Esophagus muscularis mucosa (tissue), 4 donors: ENCODE data around the gene ADCY9. TPM values are rescaled to one million over a fixed set of nuclear protein-coding genes. Genes with fewer than 3 reads are reported as not detected.

ENCODE experiments used
- DNase-seq: peaks from one replicate; pipeline ENCODE4 v3.0.0-alpha.2; 2017; ENCODE audit errors: extremely low spot score
- H3K27ac ChIP-seq, 4 donors: fragments of 200-600 bp; sonication (generic); replicated peaks in 1 of 4; 1 replicate in 3 of 4; 2 replicates in 1 of 4; pipeline ENCODE4 v1.5.1; 2016 to 2019; ENCODE audit warnings: mild to moderate bottlenecking in 1 of 4
- H3K27me3 ChIP-seq, 4 donors: fragments of 200-600 bp; sonication (generic); one replicate each; pipeline versions ENCODE4 v1.5.1 to v1.6.0; 2016 to 2019
- H3K36me3 ChIP-seq, 4 donors: fragments of 200-600 bp; sonication (generic); one replicate each; pipeline ENCODE4 v1.5.1; 2016 to 2019
- H3K4me1 ChIP-seq, 4 donors: fragments of 200-600 bp; sonication (generic); one replicate each; pipeline ENCODE4 v1.5.1; 2016 to 2019
- H3K4me3 ChIP-seq, 4 donors: fragments of 200-600 bp; sonication (generic); 1 replicate in 2 of 4; 2 replicates in 2 of 4; pipeline ENCODE4 v1.5.1; 2016 to 2019; ENCODE audit warnings: mild to moderate bottlenecking in 4 of 4, moderate library complexity in 1 of 4
- H3K9me3 ChIP-seq, 4 donors: fragments of 200-600 bp; sonication (generic); 1 replicate in 3 of 4; 2 replicates in 1 of 4; pipeline ENCODE4 v1.5.1; 2016 to 2019
- EP300 ChIP-seq: sonication (generic); formaldehyde crosslinking; IDR thresholded peaks from one replicate; pipeline ENCODE4 v1.6.1; 2017; ENCODE audit warnings: antibody characterized with exemption
- POLR2A ChIP-seq: fragments of 450-650 bp; IDR thresholded peaks from one replicate; pipeline ENCODE4 v1.6.1; 2017; ENCODE audit warnings: antibody characterized with exemption, moderate library complexity, mild to moderate bottlenecking, low read depth
- POLR2AphosphoS5 ChIP-seq, 2 donors: sonication (generic); formaldehyde crosslinking; IDR thresholded peaks; one replicate each; pipeline ENCODE4 v1.6.1; 2017; ENCODE audit warnings: antibody characterized with exemption in 2 of 2
- WGBS: methylation state at CpG from one replicate; pipeline ENCODE4 v1.1.5; 2018; 5-methylcytosine and 5-hydroxymethylcytosine counted together
- intact Hi-C: fragments of 100-400 bp; cut with DNase I; formaldehyde crosslinking; loops from one replicate; pipeline ENCODE4 v1.15.1; 2023
- total RNA-seq, 4 donors: library from RNA; depleted of rRNA; stranded (reverse); fragments of >200 nt; gene quantifications; one replicate each; pipeline versions ENCODE4 v1.1.0 to v1.2.1, GENCODE V29; 2016
- TF ChIP-seq, protein P1 (sequence below), 3 experiments: fragments of 200-600 bp in 2 of 3; fragments of 450-650 bp in 1 of 3; sonication (generic) in 2 of 3; IDR thresholded peaks; one replicate each; pipeline ENCODE4 v1.5.1; 2017 to 2019; ENCODE audit warnings: antibody characterized with exemption in 3 of 3, mild to moderate bottlenecking in 2 of 3, moderate library complexity in 1 of 3

Gene ADCY9
- total RNA-seq, 4 donors from 2014 or later: 35.8 to 72.9 (median 55.7) TPM

DNA sequence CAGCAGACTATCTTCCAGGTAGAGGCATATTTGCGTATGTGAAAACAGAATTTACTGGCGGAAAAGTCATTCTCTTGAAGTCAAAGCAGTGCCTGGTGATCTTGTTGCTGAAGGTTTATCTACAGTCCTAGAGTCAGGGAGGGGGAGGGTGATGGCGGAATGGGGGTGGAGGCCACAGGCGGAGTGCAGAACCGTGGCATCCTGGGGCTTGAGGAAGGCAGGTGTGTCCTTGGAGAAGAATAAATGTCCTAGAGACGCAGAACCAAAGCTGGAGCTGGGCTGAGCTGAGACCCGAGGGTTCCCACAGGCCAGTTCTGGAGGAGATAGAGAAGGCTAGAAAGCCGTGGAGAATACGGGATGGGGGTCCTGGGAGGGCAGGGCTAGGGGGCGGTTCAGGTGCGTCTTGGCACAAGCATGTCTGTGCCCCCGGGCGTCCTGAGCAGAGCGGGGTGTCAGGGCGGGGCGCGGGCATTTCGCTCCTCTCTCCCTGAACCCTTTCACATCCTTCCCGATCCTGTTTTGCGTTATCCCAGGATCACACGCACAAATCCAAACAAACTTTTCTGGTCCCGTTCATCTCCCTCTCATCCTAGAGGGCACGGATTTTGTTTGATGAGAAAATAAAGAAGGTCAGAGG, 158.8 kb downstream of the ADCY9 start:
- H3K4me1 ChIP-seq: peaks cover 18 to 25% (median 21%) of the 10 kb centered on the region in 4 donors
- no peak for DNase-seq
- H3K27ac ChIP-seq: no peak overlapping the region
- peaks cover 0 to 3% (median 0%) of the 10 kb centered on the region in 4 donors for H3K27me3 ChIP-seq
- WGBS: 83% methylated on average over 23 of the region's 23 CpGs
- no peaks in the 10 kb centered on the region for H3K9me3 ChIP-seq
- no peak for TF ChIP-seq EP300
- TF ChIP-seq, protein P1, sequence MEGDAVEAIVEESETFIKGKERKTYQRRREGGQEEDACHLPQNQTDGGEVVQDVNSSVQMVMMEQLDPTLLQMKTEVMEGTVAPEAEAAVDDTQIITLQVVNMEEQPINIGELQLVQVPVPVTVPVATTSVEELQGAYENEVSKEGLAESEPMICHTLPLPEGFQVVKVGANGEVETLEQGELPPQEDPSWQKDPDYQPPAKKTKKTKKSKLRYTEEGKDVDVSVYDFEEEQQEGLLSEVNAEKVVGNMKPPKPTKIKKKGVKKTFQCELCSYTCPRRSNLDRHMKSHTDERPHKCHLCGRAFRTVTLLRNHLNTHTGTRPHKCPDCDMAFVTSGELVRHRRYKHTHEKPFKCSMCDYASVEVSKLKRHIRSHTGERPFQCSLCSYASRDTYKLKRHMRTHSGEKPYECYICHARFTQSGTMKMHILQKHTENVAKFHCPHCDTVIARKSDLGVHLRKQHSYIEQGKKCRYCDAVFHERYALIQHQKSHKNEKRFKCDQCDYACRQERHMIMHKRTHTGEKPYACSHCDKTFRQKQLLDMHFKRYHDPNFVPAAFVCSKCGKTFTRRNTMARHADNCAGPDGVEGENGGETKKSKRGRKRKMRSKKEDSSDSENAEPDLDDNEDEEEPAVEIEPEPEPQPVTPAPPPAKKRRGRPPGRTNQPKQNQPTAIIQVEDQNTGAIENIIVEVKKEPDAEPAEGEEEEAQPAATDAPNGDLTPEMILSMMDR (IDR thresholded peaks at IDR 0.05): no peak
- TF ChIP-seq POLR2AphosphoS5 (IDR thresholded peaks at IDR 0.05): no peak
- no peak for TF ChIP-seq POLR2A
- no peaks in the 10 kb centered on the region for H3K36me3 ChIP-seq
- no peak overlapping the region for H3K4me3 ChIP-seq
- intact Hi-C loops: no loop called here

DNA sequence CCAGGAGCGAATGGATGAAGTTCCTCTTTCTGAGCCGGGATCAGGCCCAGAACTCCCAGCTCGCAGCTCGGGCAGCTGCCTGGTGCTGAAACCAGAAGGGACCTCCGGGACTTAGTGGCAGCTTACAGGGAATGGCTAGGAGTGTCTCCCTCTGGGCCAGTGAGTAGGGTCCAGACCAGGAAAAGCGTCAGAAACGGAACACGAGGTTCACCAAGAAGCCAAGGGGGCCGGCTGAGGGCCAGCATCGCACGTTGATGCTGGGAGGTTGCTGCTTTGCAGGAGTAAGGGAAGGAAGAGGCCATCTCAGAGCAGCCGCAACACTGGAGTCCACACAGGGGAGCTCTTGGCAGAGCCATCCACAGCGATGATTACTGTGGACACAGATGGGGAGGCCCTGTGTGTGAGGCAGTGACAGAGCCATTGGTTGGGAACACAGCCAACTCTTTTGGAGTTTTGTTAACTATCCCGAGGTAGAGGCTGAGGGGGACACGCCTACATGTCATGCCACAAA, 161.8 kb downstream of the ADCY9 start:
- H3K9me3 ChIP-seq: no peaks in the 10 kb centered on the region
- DNase-seq: no peak
- peaks cover 0 to 3% (median 0%) of the 10 kb centered on the region in 4 donors for H3K27me3 ChIP-seq
- TF ChIP-seq, protein P1 (IDR thresholded peaks at IDR 0.05): no peak
- no peak for TF ChIP-seq POLR2AphosphoS5 (IDR thresholded peaks at IDR 0.05)
- TF ChIP-seq EP300: no peak
- no peak for TF ChIP-seq POLR2A
- 52% methylated on average over 12 of the region's 15 CpGs for WGBS
- H3K4me1 ChIP-seq: peaks cover 26 to 38% (median 34%) of the 10 kb centered on the region in 4 donors
- intact Hi-C loops: no loop called here
- H3K4me3 ChIP-seq: no peak overlapping the region
- H3K36me3 ChIP-seq: no peaks in the 10 kb centered on the region
- no peak overlapping the region for H3K27ac ChIP-seq

DNA sequence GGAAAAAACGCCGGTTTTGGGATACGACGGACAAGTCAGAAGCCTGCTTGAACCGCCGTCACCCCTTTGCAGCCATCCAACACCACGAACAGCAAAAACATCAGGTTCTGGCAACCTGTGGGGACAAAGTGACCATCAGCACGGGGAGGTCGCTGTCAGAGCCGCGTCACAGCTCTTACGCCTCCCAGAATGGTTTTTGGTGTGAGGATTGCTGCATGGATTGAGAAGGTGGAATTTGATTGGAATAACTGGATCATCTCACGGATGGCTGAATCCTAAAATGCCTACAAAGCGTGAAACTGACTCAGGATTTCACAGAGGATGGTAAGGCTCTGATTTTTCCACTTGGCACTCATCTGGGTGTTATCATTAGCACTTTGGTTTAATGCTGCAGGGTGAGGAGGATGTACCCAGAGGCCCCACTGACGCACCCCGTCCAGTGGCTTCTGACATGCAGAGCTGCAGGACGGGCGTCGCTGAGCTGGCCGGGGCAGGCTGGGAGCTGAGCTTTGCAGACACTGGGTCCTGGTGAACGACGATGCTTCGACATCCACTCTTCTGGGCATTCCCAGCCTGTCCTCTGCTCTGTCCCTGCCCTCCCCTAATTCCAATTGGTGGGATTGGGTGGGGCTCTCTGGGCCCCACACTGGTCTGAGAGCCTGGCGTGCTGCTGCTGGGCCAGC, 162.4 kb downstream of the ADCY9 start:
- Histone ChIP-seq H3K4me3 (no peak overlapping the region), H3K27ac (no peak overlapping the region)
- no peak for DNase-seq

DNA sequence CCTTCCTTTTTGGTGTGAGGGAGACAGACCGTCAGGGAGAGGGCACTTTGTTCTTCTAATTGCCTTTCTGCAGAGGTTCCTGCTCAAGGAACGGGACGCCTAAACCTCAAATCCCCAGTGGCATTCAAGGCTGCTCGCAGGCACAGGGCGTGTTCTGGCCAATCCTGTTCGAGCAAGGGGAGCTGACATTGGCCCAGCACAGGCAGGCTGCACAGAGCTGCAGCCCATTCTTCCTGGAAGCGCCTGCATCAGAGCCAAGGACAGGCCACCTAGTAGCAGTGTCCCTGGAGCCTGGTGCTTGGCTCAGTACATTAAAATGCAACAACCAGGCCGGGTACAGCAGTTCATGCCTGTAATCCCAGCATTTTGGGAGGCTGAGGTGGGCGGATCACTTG, 163.5 kb downstream of the ADCY9 start:
- Histone ChIP-seq H3K4me3 (no peak overlapping the region), H3K36me3 (no peaks in the 10 kb centered on the region), H3K27me3 (peaks cover 0 to 3% (median 0%) of the 10 kb centered on the region in 4 donors), H3K9me3 (no peaks in the 10 kb centered on the region), H3K4me1 (peaks cover 33 to 47% (median 43%) of the 10 kb centered on the region in 4 donors), H3K27ac (peak overlapping the region in 3 of 4 donors; percentile 22 to 79 (median 45))
- 55% methylated on average over 9 of the region's 9 CpGs for whole genome bisulfite sequencing
- intact Hi-C loops: no loop called here
- TF ChIP-seq POLR2A (no peak), EP300 (no peak), POLR2AphosphoS5 (IDR thresholded peaks at IDR 0.05) (peak; percentile 51 to 58)
- TF ChIP-seq, protein P1 (IDR thresholded peaks at IDR 0.05): no peak
- no peak for DNase-seq

More for the DNA sequence above, 162.4 kb downstream of the ADCY9 start:
- no peaks in the 10 kb centered on the region for H3K9me3 ChIP-seq
- TF ChIP-seq EP300: no peak
- no peak for TF ChIP-seq POLR2AphosphoS5 (IDR thresholded peaks at IDR 0.05)
- TF ChIP-seq, protein P1 (IDR thresholded peaks at IDR 0.05): no peak
- TF ChIP-seq POLR2A: no peak
- H3K27me3 ChIP-seq: peaks cover 0 to 3% (median 0%) of the 10 kb centered on the region in 4 donors
- intact Hi-C loops: no loop called here
- 93% methylated on average over 23 of the region's 24 CpGs for WGBS
- peaks cover 32 to 44% (median 40%) of the 10 kb centered on the region in 4 donors for H3K4me1 ChIP-seq
- H3K36me3 ChIP-seq: no peaks in the 10 kb centered on the region
